ACC112 (cell line): ENCODE measurements around the gene TMEM106B.
"Not testable (repeated sequence)": the region's sequence is repeated elsewhere in the genome, so short reads cannot be mapped to it uniquely, and the experiment has no call there.

Experiments used
- H2AFZ ChIP-seq: fragments of 200-600 bp; sonication (generic); one replicate; pipeline ENCODE4 v1.6.0; 2017; ENCODE audit warnings: antibody characterized with exemption, low read length; ENCODE audit not compliant: unreplicated experiment
- H3K27ac ChIP-seq: fragments of 200-600 bp; sonication (generic); 2 replicates; pipeline ENCODE4 v1.5.1; 2014; ENCODE audit warnings: low read depth, mild to moderate bottlenecking, antibody characterized with exemption, low read length, moderate library complexity
- H3K27me3 ChIP-seq: fragments of 200-600 bp; sonication (generic); 2 replicates; pipeline ENCODE4 v1.6.1; 2014; ENCODE audit warnings: mild to moderate bottlenecking, antibody characterized with exemption, low read length, moderate library complexity, mixed read lengths; ENCODE audit not compliant: insufficient read depth
- H3K36me3 ChIP-seq: fragments of 200-600 bp; sonication (generic); 2 replicates; pipeline ENCODE4 v1.6.1; 2016; ENCODE audit warnings: mild to moderate bottlenecking, antibody characterized with exemption, low read length, moderate library complexity, mixed read lengths; ENCODE audit not compliant: insufficient read depth
- H3K4me1 ChIP-seq: fragments of 200-600 bp; sonication (generic); one replicate; pipeline ENCODE4 v1.6.1; 2016; ENCODE audit warnings: low read length, mixed read lengths; ENCODE audit not compliant: insufficient read depth, unreplicated experiment, control insufficient read depth
- H3K4me3 ChIP-seq: fragments of 200-600 bp; sonication (generic); 2 replicates; pipeline ENCODE4 v1.5.1; 2014; ENCODE audit warnings: mild to moderate bottlenecking, low read depth, low read length
- H3K79me2 ChIP-seq: fragments of 200-600 bp; sonication (generic); one replicate; pipeline ENCODE4 v1.6.0; 2016; ENCODE audit warnings: low read length; ENCODE audit not compliant: control insufficient read depth, unreplicated experiment, insufficient read depth

Gene TMEM106B

DNA sequence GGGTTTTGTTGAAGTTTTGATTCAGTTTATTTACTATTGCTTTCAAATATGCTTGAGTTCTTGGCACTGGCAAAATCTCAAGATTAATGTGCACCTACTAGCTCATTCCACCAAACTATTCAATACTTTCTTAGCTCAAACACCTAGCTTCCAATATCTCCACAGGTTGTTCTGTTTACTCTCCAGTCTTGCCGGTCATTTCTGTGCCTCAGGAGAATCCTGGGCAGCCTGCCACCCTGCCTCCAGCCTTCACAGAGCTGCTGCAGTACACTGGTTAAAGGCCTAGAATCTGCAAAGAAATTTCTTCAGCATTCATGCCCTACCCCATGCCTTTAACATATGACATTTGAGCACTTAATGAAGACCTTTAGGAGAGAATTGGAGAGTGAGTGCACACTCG, 4.0 kb upstream of the TMEM106B start:
- H3K4me1 ChIP-seq = peaks cover 12% of the 10 kb centered on the region
- no peak overlapping the region for H3K27ac ChIP-seq
- H3K27me3 ChIP-seq = peaks cover 8% of the 10 kb centered on the region
- H2AFZ ChIP-seq = no peak overlapping the region
- H3K79me2 ChIP-seq = peaks cover 3% of the 10 kb centered on the region
- no peak overlapping the region for H3K4me3 ChIP-seq
- H3K36me3 ChIP-seq = no peaks in the 10 kb centered on the region

DNA sequence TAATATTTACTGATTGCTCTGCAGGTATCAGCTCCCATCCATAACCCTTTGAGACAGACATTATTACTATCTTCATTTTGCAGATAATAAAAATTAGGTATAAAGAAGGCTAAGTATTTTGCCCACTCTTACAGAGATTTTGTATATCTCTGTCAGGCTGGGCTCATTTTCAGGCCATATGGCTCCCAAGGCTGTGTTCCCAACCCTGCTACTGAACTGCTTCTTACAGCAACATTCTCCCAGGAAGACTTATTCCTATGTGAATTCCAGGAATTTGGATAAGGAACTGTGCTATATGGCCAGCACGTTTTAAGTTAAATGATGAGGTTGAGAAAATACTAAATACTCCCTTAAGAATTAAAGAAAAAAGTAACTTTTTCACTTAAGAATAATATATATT, 1.9 kb upstream of the TMEM106B start:
- no peak overlapping the region for H3K4me3 ChIP-seq
- H3K4me1 ChIP-seq = peaks cover 14% of the 10 kb centered on the region
- no peak overlapping the region for H3K27ac ChIP-seq
- H3K27me3 ChIP-seq = peaks cover 8% of the 10 kb centered on the region
- no peaks in the 10 kb centered on the region for H3K36me3 ChIP-seq
- peaks cover 23% of the 10 kb centered on the region for H3K79me2 ChIP-seq
- no peak overlapping the region for H2AFZ ChIP-seq

DNA sequence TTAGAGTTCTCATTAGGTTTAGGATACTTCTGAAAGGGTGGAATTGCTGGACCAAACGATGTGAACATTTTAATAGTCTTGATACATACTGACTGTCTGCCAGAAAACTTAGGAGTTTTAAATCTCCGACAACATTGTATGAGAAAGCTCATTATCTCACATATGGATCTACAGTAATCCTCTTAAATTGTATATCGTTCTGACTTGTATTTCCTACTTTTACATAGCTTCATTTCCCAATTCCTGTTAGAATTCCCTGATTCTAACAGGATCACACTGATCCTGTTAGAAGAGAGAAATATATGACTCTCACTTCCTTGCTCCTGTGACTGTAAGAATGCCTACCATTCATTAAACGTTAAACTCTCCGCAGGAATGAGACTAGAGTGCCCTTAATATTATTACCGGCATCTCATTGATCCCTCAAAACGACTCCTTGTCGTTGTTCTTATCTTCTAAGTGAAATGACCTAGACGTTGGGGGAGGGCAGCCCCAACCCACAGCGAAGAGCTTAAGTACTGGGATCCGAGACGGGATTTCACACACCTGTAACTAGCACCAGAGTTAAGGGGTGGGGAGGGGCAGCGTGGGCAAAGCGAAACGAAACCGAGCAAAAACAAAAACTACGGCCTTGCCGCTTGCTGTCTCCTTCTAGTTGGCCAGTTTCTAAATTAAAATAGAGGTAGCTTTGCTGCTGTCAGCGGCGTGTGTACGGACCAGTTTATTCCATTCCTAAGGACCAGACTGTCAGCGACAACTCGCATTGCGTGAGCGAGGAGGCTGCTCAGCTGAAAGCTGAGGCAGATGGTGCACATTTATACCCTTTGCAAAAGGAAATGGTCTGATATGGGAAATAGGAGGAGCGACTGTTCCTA, 678 bp upstream of the TMEM106B start:
- peak overlapping the region; percentile 97 for H3K4me3 ChIP-seq
- H3K4me1 ChIP-seq = peaks cover 11% of the 10 kb centered on the region
- no peak overlapping the region; the same call in 1 of the 2 replicates for H3K27ac ChIP-seq
- H3K79me2 ChIP-seq = peaks cover 28% of the 10 kb centered on the region
- H2AFZ ChIP-seq = peak overlapping the region; percentile 96
- no peaks in the 10 kb centered on the region for H3K36me3 ChIP-seq
- peaks cover 8% of the 10 kb centered on the region for H3K27me3 ChIP-seq

DNA sequence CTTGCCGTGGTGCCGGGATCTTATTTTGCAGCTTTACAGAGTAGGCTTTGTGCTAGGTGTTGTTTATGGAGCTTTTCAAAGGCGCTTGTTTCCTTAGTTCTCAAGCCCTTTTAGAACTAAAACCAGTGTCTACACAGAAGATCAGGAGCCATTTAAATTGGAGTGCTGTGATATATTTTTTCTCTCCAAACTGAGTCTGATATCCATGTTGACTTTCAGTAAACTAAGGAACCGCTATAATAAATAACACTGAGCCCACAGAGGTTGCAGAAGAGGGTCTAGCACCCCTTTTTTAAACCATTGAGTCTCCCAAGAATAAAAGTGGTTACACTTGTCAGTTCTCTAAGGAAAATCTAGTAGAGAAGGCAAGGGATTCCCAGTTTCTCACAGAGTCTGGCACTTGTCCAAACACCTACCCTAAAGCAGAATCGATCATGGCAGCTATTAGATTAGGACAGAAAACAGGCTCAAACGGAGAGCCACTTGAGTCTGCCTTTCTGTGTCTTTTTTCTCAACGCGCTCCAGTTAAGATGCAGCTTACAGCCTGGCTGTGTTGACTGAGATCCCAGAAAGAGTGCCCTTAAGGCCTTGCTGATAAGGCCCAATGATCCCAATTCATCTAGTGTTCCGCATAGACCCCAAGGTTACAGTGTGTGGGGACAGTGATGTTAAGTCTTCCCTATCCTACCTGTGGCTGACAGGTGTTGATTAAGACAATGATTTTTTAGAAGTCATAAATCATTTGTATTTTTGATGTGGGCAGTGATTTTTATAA, 804 bp downstream of the TMEM106B start:
- Histone ChIP-seq H3K4me1 (peaks cover 11% of the 10 kb centered on the region), H3K4me3 (peak overlapping the region; percentile 97), H3K27me3 (peaks cover 8% of the 10 kb centered on the region), H2AFZ (peak overlapping the region; percentile 94), H3K27ac (peak overlapping the region; percentile 23; the same call in 1 of the 2 replicates), H3K79me2 (peaks cover 28% of the 10 kb centered on the region), H3K36me3 (no peaks in the 10 kb centered on the region)

DNA sequence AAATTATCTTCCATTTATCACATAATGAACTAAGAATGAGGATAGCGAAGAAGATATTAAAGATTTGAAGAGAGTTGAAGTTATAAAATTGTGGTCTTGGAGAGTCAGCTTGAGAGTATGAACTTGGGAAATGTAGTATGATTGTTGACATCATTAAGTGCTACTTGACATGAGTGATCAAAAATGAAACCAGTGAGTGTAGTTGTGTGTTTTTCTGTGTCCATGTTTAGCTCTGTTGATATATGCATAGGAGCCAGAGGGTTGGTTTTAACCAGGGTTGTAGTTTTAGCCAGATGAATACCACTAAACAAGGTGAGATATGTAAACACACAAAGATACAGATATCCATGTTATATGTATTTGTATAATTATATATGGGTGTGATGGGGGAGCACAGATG, 6.2 kb downstream of the TMEM106B start:
- no peak overlapping the region for H3K27ac ChIP-seq
- H3K36me3 ChIP-seq = peaks cover 6% of the 10 kb centered on the region; the same call in 1 of the 2 replicates
- peaks cover 22% of the 10 kb centered on the region for H3K79me2 ChIP-seq
- H3K4me1 ChIP-seq = peaks cover 5% of the 10 kb centered on the region
- H3K27me3 ChIP-seq = no peaks in the 10 kb centered on the region
- no peak overlapping the region for H2AFZ ChIP-seq
- no peak overlapping the region for H3K4me3 ChIP-seq

DNA sequence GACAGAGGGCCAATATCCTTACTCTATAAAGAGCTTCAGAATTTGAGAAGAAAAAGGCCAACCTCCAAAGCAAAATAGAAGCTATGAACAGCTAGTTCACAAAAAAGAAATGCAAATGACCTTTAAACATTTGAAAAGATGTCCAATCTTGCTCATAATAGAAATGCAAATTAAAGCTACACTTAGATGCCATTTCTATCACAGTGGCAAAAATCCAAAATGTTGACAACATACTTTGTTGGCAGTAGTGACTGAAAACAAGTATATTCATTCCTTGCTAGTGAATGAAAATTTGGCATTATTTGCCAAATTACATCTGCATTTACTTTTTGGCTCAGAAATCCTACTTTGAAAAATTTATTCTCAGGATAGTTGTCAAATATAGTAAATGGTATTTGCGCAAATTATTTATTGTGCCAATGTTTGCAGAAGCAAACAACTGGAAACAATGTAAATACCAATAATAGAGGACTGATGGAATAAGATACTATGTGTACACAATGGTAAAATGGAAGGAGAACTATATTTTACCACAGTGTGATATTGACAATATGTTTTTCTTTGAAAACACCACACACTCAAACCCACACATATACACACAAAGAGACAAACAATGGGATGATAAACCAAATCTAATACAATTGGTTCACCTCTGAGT, 9.4 kb downstream of the TMEM106B start:
- Histone ChIP-seq H3K4me1 (no peaks in the 10 kb centered on the region), H3K36me3 (peaks cover 14% of the 10 kb centered on the region)

DNA sequence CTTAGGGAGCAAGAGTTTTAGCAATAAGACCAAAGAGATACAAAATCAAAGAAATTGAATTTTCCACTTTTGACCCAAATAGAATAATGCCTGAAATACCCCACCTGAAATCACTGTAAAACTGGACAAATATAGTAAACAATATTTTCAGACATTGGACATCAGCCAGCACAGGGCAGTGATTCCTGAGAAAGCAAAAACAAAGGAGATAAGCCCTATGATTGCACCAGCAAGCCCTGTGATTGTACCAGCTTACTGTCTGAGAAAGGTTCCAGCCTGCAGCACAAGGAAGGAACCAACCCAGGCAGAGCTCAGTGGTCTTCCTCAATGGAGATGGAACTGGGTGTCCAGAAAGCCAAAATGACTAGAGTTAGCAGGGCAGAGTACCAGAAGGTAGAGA, 10.3 kb downstream of the TMEM106B start:
- no peak overlapping the region for H2AFZ ChIP-seq
- no peak overlapping the region for H3K27ac ChIP-seq
- H3K79me2 ChIP-seq = no peaks in the 10 kb centered on the region

More for the DNA sequence above, 9.4 kb downstream of the TMEM106B start:
- Histone ChIP-seq H3K79me2 (no peaks in the 10 kb centered on the region), H3K4me3 (no peak overlapping the region), H2AFZ (no peak overlapping the region), H3K27ac (no peak overlapping the region), H3K27me3 (no peaks in the 10 kb centered on the region)

DNA sequence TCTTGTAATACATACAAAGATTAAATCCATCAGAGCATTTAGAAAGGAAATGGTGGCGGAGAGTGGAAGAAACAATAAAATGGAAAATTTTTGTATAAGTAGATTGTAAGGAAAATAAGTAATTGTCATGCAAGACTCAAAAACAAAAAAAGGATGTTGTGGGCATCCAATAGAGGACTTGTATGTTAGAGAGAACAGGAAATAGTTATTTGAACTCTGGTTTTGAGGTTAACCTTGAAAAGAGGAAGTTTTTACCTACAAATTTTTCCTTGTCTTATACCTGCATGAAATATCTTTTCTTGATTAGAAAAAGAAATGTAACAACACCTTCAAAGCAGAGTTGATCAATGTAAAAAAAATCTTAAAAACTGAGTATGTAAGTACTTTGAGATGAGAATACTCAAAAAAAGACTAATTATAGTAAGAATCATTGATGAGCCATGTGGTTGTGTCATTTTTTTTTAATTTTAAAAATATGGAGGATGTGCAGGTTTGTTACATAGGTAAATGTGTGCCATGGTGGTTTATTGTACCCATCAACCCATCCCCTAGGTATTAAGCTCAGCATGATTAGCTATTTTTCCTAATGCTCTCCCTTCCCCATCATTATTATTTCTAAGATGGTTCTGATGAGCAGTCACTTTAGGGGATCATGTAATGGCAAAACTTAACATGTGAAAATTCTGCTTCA, 11.9 kb downstream of the TMEM106B start:
- H3K27me3 ChIP-seq = no peaks in the 10 kb centered on the region
- no peak overlapping the region for H2AFZ ChIP-seq
- no peaks in the 10 kb centered on the region for H3K4me1 ChIP-seq
- H3K79me2 ChIP-seq = no peaks in the 10 kb centered on the region
- no peak overlapping the region for H3K27ac ChIP-seq
- no peak overlapping the region for H3K4me3 ChIP-seq
- H3K36me3 ChIP-seq = peaks cover 14% of the 10 kb centered on the region

More for the DNA sequence above, 10.3 kb downstream of the TMEM106B start:
- H3K4me3 ChIP-seq = no peak overlapping the region
- H3K27me3 ChIP-seq = no peaks in the 10 kb centered on the region
- H3K4me1 ChIP-seq = no peaks in the 10 kb centered on the region
- H3K36me3 ChIP-seq = peaks cover 14% of the 10 kb centered on the region

DNA sequence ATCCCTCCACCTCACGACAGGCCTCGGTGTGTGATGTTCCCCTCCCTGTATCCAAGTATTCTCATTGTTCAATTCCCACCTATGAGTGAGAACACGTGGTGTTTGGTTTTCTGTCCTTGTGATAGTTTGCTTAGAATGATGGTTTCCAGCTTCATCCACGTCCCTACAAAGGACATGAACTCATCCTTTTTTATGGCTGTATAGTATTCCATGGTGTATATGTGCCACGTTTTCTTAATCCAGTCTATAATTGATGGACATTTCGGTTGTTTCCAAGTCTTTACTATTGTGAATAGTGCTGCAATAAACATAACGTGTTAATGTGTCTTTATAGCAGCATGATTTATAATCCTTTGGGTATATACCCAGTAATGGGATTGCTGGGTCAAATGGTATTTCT, 13.9 kb downstream of the TMEM106B start:
- H3K27ac ChIP-seq = not testable (repeated sequence)
- H3K36me3 ChIP-seq = peaks cover 14% of the 10 kb centered on the region

DNA sequence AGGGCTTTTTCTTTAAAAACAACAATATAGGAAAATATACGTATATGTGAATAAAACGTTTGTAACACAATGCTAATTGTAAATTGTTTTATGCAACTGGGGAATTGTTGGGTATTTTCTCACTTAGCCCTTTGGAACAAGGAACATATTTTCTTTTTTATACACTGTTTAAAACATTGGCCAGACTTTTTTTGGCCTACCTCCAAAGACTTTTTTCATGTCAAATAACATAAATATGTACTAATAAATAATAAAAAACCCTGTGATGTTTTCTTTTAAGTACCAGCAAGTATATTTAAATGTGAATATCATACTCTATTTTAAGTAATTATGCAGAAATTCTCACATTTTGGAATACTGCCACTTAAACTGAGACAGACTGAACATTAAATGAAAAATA, 15.7 kb downstream of the TMEM106B start:
- H3K79me2 ChIP-seq = no peaks in the 10 kb centered on the region
- no peaks in the 10 kb centered on the region for H3K27me3 ChIP-seq
- no peak overlapping the region for H3K27ac ChIP-seq
- no peaks in the 10 kb centered on the region for H3K4me1 ChIP-seq
- H3K36me3 ChIP-seq = peaks cover 8% of the 10 kb centered on the region; the same call in 1 of the 2 replicates
- H3K4me3 ChIP-seq = no peak overlapping the region
- H2AFZ ChIP-seq = no peak overlapping the region

More for the DNA sequence above, 13.9 kb downstream of the TMEM106B start:
- H3K4me1 ChIP-seq, H3K27me3 ChIP-seq, H2AFZ ChIP-seq, H3K79me2 ChIP-seq, H3K4me3 ChIP-seq: not testable (repeated sequence)
